GM12873 (cell line): ENCODE results near the gene HTR2A.

ENCODE experiments used
- TF ChIP-seq, protein P1 (sequence below): IDR thresholded peaks from 2 replicates; pipeline ENCODE4 v1.5.1; 2012; ENCODE audit warnings: low read depth, mild to moderate bottlenecking, moderate library complexity, low read length, control low read depth; ENCODE audit not compliant: insufficient read depth; ENCODE audit errors: missing control alignments

The HTR2A gene

DNA sequence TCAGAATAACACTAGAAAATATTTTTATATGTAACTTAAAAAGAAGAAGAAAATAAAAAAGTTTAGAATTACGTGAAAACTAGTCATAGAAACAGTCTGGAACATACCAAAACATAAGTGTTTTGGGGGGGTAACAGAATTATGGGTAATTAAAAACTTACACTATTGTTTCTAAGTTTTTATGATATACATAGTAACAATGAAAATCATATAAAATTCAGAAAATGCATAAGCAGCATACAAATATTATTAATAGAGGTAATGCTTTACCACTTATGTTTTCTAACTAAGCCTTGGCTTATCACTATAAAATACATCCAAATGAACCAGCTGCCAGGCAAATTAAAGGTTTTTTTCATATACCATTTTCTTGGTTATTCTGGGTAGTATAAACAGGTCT is 114.8 kb downstream of the HTR2A start:
- TF ChIP-seq, protein P1, sequence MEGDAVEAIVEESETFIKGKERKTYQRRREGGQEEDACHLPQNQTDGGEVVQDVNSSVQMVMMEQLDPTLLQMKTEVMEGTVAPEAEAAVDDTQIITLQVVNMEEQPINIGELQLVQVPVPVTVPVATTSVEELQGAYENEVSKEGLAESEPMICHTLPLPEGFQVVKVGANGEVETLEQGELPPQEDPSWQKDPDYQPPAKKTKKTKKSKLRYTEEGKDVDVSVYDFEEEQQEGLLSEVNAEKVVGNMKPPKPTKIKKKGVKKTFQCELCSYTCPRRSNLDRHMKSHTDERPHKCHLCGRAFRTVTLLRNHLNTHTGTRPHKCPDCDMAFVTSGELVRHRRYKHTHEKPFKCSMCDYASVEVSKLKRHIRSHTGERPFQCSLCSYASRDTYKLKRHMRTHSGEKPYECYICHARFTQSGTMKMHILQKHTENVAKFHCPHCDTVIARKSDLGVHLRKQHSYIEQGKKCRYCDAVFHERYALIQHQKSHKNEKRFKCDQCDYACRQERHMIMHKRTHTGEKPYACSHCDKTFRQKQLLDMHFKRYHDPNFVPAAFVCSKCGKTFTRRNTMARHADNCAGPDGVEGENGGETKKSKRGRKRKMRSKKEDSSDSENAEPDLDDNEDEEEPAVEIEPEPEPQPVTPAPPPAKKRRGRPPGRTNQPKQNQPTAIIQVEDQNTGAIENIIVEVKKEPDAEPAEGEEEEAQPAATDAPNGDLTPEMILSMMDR: no peak
